Fibroblast of gingiva (primary cell): ENCODE measurements around the gene IL13RA1.
"Not testable (repeated sequence)": the region's sequence is repeated elsewhere in the genome, so short reads cannot be mapped to it uniquely, and the experiment has no call there.

ENCODE experiments used
- DNase-seq: peaks from one replicate; pipeline ENCODE4 v3.0.0-alpha.2; 2011; ENCODE audit warnings: low read depth

IL13RA1 gene

GRCh38 chrX:118780509-118780908 is 53.1 kb downstream of the IL13RA1 start:
- no peak for DNase-seq

- peak; percentile 8 for DNase-seq
Measured at GRCh38 chrX:118780911-118781310, 53.5 kb downstream of the IL13RA1 start.

- no peak for DNase-seq
Measured at GRCh38 chrX:118795528-118796280, 68.3 kb downstream of the IL13RA1 start.

DNA sequence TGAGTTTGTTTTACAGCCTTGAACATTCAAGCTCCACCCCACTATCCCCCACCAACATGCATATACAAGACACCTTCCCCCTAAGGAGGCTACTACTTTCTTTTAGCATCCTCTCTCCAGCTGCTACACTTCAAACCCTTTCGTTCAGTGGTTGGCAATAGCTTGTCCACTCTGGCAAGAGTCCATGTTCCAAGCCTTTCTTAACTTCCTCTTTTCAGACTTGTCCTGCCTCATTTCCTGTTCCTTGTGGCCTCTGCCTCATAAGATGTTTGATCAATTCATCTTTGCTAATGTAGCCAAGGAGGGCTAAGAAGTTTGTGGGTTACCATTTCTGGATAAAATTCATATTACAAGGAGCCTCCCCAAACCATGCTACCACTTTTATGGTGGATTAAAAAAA is 75.5 kb downstream of the IL13RA1 start:
- DNase-seq: peak; percentile 21

DNA sequence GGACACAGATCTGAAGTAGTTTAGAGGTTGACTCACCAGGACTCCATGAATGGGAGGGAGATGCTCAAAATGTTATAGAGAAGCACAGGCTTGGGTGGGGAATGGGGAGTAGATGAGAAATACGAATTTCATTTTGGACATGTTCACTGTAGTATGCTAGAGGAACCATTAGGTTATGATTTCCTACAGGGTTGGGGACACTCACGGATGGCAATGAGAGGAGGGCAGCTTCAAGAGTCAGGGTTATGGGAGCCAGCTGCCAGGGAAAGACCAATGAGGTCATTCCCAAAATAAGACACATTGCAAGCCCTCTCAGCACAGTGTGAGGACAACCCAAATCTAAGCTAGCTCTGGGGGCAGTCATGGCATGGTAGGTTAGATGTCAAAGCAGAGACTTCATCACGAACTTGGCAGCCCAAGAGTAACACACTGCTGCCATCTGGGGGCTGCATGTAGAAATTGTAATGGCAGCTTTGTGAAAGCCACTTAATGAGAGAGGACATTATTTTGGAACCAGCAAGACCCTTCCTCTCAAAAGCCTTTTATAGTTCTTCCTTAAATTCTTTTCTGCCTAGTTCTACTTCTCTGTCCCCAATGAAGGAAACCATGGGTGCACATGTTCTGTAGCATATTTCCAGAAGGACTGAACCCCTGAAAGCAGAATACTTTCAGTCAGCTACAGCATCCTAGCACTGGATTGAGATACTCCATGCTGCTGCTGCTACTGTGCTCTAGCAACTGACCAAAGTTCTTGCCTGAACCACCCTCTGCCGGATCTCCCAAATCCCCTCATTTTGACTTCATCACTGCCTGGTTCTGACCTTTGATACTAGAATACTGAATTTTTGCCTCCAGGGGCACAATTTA is 80.0 kb downstream of the IL13RA1 start:
- peak; percentile 27 for DNase-seq

DNA sequence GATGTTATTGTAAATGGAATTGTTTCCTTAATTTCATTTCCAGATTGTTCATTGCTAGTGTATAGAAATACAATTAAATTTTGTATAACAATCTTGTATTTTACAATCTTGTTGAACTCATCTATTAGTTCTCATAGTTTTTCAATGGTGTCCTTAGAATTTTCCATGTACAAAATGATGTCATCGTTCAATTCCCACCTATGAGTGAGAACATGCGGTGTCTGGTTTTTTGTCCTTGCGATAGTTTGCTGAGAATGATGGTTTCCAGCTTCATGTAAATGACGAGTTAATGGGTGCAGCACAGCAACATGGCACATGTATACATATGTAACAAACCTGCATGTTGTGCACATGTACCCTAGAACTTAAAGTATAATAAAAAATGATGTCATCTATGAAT is 89.9 kb downstream of the IL13RA1 start:
- not testable (repeated sequence) for DNase-seq

DNA sequence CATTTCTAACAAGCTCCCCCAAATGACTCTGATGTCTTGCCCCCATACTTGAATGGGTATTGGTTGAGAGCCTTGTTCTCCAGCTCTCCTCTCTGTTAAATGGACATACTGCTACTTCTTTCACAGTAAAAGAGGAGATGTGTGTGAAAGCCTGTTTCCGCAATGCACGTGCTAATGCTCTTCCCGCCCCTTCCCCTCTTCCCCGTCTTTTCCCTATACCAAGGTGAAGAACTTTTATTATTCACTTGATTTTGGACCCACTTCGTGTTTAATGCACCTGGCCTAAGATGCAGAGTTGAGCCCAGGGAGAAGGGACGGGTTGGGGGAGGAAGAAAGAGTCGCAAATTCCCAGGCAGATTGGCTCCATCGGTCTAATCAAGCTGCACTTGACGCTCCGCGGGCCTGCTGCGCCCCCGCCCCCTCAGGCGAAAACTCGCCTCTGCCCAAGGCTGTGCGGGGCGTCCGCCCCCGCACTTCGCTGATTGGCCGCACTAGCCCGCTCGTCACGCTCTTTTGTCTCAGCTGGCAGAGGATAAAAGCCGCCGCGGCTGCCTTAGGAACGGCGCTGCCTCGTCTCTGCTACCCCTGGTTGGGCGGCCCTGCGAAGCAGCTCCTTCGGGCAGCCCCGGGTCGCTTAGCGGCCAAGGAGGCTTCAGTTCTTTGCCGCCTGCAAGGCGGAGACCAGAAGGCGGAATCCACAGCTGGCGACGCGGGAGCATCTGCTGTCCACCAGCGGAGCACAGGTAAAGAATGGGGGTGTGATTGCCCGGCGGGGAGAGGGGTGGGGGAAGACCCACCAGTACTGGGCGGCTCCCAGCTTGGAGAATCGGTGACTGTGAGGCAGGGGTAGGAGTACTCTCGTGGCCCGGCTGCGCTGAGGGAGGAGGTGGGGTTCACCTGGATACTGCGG is 96.1 kb downstream of the IL13RA1 start, which contains the start of gene ZCCHC12:
ZCCHC12 (plus strand) TSS at position 562 of the 910 bp plus-strand sequence. CDS start 1,421 bp downstream, outside the sequence.
- DNase-seq: no peak

- DNase-seq: no peak
Measured at GRCh38 chrX:118824173-118824730, 96.8 kb downstream of the IL13RA1 start.

- DNase-seq: no peak
Measured at GRCh38 chrX:118825227-118825626, 97.8 kb downstream of the IL13RA1 start.

DNA sequence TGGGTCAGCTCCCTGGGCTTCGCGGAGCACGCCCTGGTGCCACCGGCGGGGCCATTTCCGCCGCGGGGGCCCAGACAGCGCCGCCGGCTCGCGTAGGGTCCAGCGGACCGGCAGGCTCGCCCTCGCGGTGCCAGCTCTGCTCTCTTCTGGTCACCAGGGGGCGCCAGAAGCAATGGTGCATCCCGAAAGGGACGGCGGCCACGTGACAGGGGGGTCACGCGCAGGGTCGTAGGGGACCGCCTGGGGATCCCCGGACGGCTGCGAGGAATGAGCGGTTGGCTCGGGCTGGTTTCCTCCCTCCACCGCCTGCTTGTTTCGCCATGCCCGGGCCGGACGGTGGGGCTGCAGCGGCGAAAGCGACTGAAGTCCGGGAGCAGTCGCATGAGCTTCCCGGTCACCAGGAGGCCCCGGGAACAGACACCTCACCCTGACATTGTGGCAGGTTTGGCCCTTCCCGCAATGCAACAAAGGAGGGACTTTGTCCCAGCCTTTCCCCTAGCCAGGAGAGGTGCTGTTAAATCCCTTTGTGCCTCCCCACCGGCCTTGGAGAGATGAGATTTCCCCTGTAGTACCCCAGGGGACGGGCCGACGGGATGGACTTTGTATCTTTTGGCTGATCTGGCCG is 112.0 kb downstream of the IL13RA1 start:
- DNase-seq: peak; percentile 33
